ENCODE data around the gene HSFX4.
"Not testable (repeated sequence)": the region's sequence is repeated elsewhere in the genome, so short reads cannot be mapped to it uniquely, and the experiment has no call there.

Gene HSFX4

GRCh38 chrX:149928635-149929034 lies 738 bp upstream of the HSFX4 start:
- H3K27me3 Mint-ChIP-seq, H3K4me3 Mint-ChIP-seq, H3K9me3 Mint-ChIP-seq, H3K4me1 Mint-ChIP-seq, H3K27ac Mint-ChIP-seq, H3K36me3 Mint-ChIP-seq: not testable (repeated sequence)

- H3K4me1 Mint-ChIP-seq, H3K4me3 Mint-ChIP-seq, H3K36me3 Mint-ChIP-seq, H3K9me3 Mint-ChIP-seq, H3K27me3 Mint-ChIP-seq, H3K27ac Mint-ChIP-seq: not testable (repeated sequence)
Observed at GRCh38 chrX:149931355-149931754, 2.0 kb downstream of the HSFX4 start.

- H3K9me3 Mint-ChIP-seq, H3K4me3 Mint-ChIP-seq: not testable (repeated sequence)
Observed at GRCh38 chrX:149932150-149932549, 2.8 kb downstream of the HSFX4 start.

GRCh38 chrX:149932970-149933369 lies 3.6 kb downstream of the HSFX4 start:
- not testable (repeated sequence) for H3K4me1 Mint-ChIP-seq, H3K27me3 Mint-ChIP-seq, H3K9me3 Mint-ChIP-seq, H3K36me3 Mint-ChIP-seq, H3K27ac Mint-ChIP-seq, H3K4me3 Mint-ChIP-seq

More at GRCh38 chrX:149932150-149932549, 2.8 kb downstream of the HSFX4 start:
- H3K36me3 Mint-ChIP-seq, H3K4me1 Mint-ChIP-seq, H3K27ac Mint-ChIP-seq, H3K27me3 Mint-ChIP-seq: not testable (repeated sequence)

- H3K36me3 Mint-ChIP-seq, H3K9me3 Mint-ChIP-seq, H3K27me3 Mint-ChIP-seq, H3K27ac Mint-ChIP-seq, H3K4me3 Mint-ChIP-seq, H3K4me1 Mint-ChIP-seq: not testable (repeated sequence)
Observed at GRCh38 chrX:149933547-149933946, 4.2 kb downstream of the HSFX4 start.

GRCh38 chrX:149937328-149937727 lies 8.0 kb downstream of the HSFX4 start:
- not testable (repeated sequence) for H3K36me3 Mint-ChIP-seq, H3K4me1 Mint-ChIP-seq, H3K9me3 Mint-ChIP-seq, H3K27me3 Mint-ChIP-seq
- Mint-ChIP-seq H3K27ac (peak overlapping the region; percentile 84), H3K4me3 (peak overlapping the region; percentile 86)

- no peaks in the 10 kb centered on the region for H3K36me3 Mint-ChIP-seq
- H3K9me3 Mint-ChIP-seq: no peaks in the 10 kb centered on the region
- H3K27ac Mint-ChIP-seq: peak overlapping the region; percentile 94
- H3K27me3 Mint-ChIP-seq: no peaks in the 10 kb centered on the region
- no peaks in the 10 kb centered on the region for H3K4me1 Mint-ChIP-seq
- peak overlapping the region; percentile 86 for H3K4me3 Mint-ChIP-seq
Observed at GRCh38 chrX:149937871-149938426, 8.6 kb downstream of the HSFX4 start.

- Mint-ChIP-seq H3K9me3 (no peaks in the 10 kb centered on the region), H3K4me3 (peak within 1 kb of the TSS; percentile 86), H3K36me3 (no peaks in the 10 kb centered on the region), H3K4me1 (no peaks in the 10 kb centered on the region), H3K27ac (peak within 1 kb of the TSS; percentile 94), H3K27me3 (no peaks in the 10 kb centered on the region)
Observed at GRCh38 chrX:149938427-149938880, 9.1 kb downstream of the HSFX4 start, which contains the start of gene EOLA2. Gene EOLA2 (minus strand): TSS chrX:149938491. CDS start chrX:149933874, 4,617 bp downstream.

GRCh38 chrX:149938881-149939654 lies 9.7 kb downstream of the HSFX4 start:
- H3K4me3 Mint-ChIP-seq: peak overlapping the region; percentile 36
- H3K27ac Mint-ChIP-seq: no peak overlapping the region
- no peaks in the 10 kb centered on the region for H3K36me3 Mint-ChIP-seq

GRCh38 chrX:149939655-149939904 lies 10.2 kb downstream of the HSFX4 start:
- Mint-ChIP-seq H3K4me1 (no peaks in the 10 kb centered on the region), H3K36me3 (no peaks in the 10 kb centered on the region), H3K27ac (peak overlapping the region; percentile 90), H3K9me3 (no peaks in the 10 kb centered on the region), H3K27me3 (no peaks in the 10 kb centered on the region), H3K4me3 (peak overlapping the region; percentile 88)

More at GRCh38 chrX:149938881-149939654, 9.7 kb downstream of the HSFX4 start:
- no peaks in the 10 kb centered on the region for H3K4me1 Mint-ChIP-seq
- no peaks in the 10 kb centered on the region for H3K9me3 Mint-ChIP-seq
- no peaks in the 10 kb centered on the region for H3K27me3 Mint-ChIP-seq

- Mint-ChIP-seq H3K27ac (peak overlapping the region; percentile 90), H3K4me3 (peak overlapping the region; percentile 88), H3K9me3 (no peaks in the 10 kb centered on the region), H3K36me3 (no peaks in the 10 kb centered on the region), H3K27me3 (no peaks in the 10 kb centered on the region), H3K4me1 (no peaks in the 10 kb centered on the region)
Observed at GRCh38 chrX:149939905-149940673, 10.7 kb downstream of the HSFX4 start.

- peak overlapping the region; percentile 88 for H3K4me3 Mint-ChIP-seq
- H3K4me1 Mint-ChIP-seq, H3K27me3 Mint-ChIP-seq, H3K9me3 Mint-ChIP-seq, H3K36me3 Mint-ChIP-seq: not testable (repeated sequence)
- peak overlapping the region; percentile 90 for H3K27ac Mint-ChIP-seq
Observed at GRCh38 chrX:149940674-149941024, 11.3 kb downstream of the HSFX4 start.

GRCh38 chrX:149945087-149945670 lies 15.8 kb downstream of the HSFX4 start:
- H3K4me3 Mint-ChIP-seq, H3K27ac Mint-ChIP-seq, H3K27me3 Mint-ChIP-seq: not testable (repeated sequence)

GRCh38 chrX:149945820-149946219 lies 16.4 kb downstream of the HSFX4 start:
- not testable (repeated sequence) for H3K27me3 Mint-ChIP-seq, H3K36me3 Mint-ChIP-seq, H3K4me1 Mint-ChIP-seq, H3K27ac Mint-ChIP-seq, H3K4me3 Mint-ChIP-seq, H3K9me3 Mint-ChIP-seq

More at GRCh38 chrX:149945087-149945670, 15.8 kb downstream of the HSFX4 start:
- H3K36me3 Mint-ChIP-seq, H3K4me1 Mint-ChIP-seq, H3K9me3 Mint-ChIP-seq: not testable (repeated sequence)

- not testable (repeated sequence) for H3K36me3 Mint-ChIP-seq, H3K4me1 Mint-ChIP-seq
Observed at GRCh38 chrX:149946932-149947331, 17.6 kb downstream of the HSFX4 start.

GRCh38 chrX:149948016-149948415 lies 18.6 kb downstream of the HSFX4 start:
- no peaks in the 10 kb centered on the region for H3K36me3 Mint-ChIP-seq
- no peak overlapping the region for H3K4me3 Mint-ChIP-seq
- H3K9me3 Mint-ChIP-seq: no peaks in the 10 kb centered on the region
- no peak overlapping the region for H3K27ac Mint-ChIP-seq
- no peaks in the 10 kb centered on the region for H3K27me3 Mint-ChIP-seq
- no peaks in the 10 kb centered on the region for H3K4me1 Mint-ChIP-seq

More at GRCh38 chrX:149946932-149947331, 17.6 kb downstream of the HSFX4 start:
- H3K9me3 Mint-ChIP-seq, H3K27ac Mint-ChIP-seq, H3K4me3 Mint-ChIP-seq, H3K27me3 Mint-ChIP-seq: not testable (repeated sequence)
